HG02970 (cell line): ENCODE measurements around the gene LANCL2.
"Not testable (repeated sequence)": the region's sequence is repeated elsewhere in the genome, so short reads cannot be mapped to it uniquely, and the experiment has no call there.

Source experiments
- ATAC-seq: cut with Tn5 transposase; IDR thresholded peaks from one replicate; pipeline ENCODE4 v1.9.1; 2021; ENCODE audit warnings: mild to moderate bottlenecking, moderate library complexity, moderate number of reproducible peaks; ENCODE audit not compliant: unreplicated experiment, low FRiP score

Gene LANCL2

GRCh38 chr7:55365205-55365674 lies at the start of gene LANCL2:
Gene LANCL2 (plus strand): TSS chr7:55365337. CDS start chr7:55366026, 689 bp downstream.
- peak; percentile 27 for ATAC-seq

- ATAC-seq, result no peak
Observed at GRCh38 chr7:55325371-55325792, 39.8 kb upstream of the LANCL2 start.

- ATAC-seq, result no peak
Observed at GRCh38 chr7:55326081-55326835, 38.9 kb upstream of the LANCL2 start.

GRCh38 chr7:55326945-55327626 lies 38.1 kb upstream of the LANCL2 start:
- ATAC-seq, result no peak

GRCh38 chr7:55335151-55335550 lies 30.0 kb upstream of the LANCL2 start:
- no peak for ATAC-seq

- ATAC-seq, result no peak
Observed at GRCh38 chr7:55335786-55336185, 29.4 kb upstream of the LANCL2 start.

GRCh38 chr7:55336540-55336939 lies 28.6 kb upstream of the LANCL2 start:
- no peak for ATAC-seq

- ATAC-seq, result no peak
Observed at GRCh38 chr7:55339033-55340000, 25.8 kb upstream of the LANCL2 start.

- ATAC-seq, result no peak
Observed at GRCh38 chr7:55342216-55342871, 22.8 kb upstream of the LANCL2 start.

- no peak for ATAC-seq
Observed at GRCh38 chr7:55343002-55343781, 21.9 kb upstream of the LANCL2 start.

- ATAC-seq, result no peak
Observed at GRCh38 chr7:55343860-55344606, 21.1 kb upstream of the LANCL2 start.

- no peak for ATAC-seq
Observed at GRCh38 chr7:55344840-55345239, 20.3 kb upstream of the LANCL2 start.

- no peak for ATAC-seq
Observed at GRCh38 chr7:55345292-55345691, 19.8 kb upstream of the LANCL2 start.

- ATAC-seq, result no peak
Observed at GRCh38 chr7:55348502-55348901, 16.6 kb upstream of the LANCL2 start.

- ATAC-seq, result no peak
Observed at GRCh38 chr7:55349121-55349520, 16.0 kb upstream of the LANCL2 start.

GRCh38 chr7:55350281-55350680 lies 14.9 kb upstream of the LANCL2 start:
- no peak for ATAC-seq

GRCh38 chr7:55351263-55351662 lies 13.9 kb upstream of the LANCL2 start:
- no peak for ATAC-seq

- ATAC-seq, result not testable (repeated sequence)
Observed at GRCh38 chr7:55352947-55353273, 12.2 kb upstream of the LANCL2 start.

- no peak for ATAC-seq
Observed at GRCh38 chr7:55360486-55360885, 4.7 kb upstream of the LANCL2 start.
